ENCODE measurements around the gene RBM4. TPM values are rescaled to one million over a fixed set of nuclear protein-coding genes. Genes with fewer than 3 reads are reported as not detected.

Gene RBM4
- polyA plus RNA-seq, 3 donors, result 112 to 153 (median 153) TPM

DNA sequence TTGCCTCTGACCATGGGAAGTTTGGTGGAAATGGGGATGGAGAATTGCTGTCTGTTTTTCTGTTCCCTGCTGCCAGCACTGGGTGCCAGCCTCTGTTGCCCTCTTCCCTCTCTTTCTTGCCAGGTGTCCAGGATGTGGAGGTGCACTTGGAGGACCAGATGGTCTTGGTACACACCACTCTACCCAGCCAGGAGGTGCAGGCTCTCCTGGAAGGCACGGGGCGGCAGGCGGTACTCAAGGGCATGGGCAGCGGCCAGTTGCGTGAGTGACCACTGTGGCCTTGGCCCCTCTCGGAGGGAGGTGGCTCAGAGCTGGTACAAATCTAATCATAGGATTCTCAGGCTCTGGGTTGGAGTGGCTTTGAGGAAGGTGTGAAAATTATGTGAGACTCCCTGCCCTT, 39.5 kb upstream of the RBM4 start:
- H3K9me3 ChIP-seq (replicated peaks in 1 of 2; ENCODE audit: control insufficient read depth in 1 of 2, insufficient read depth in 1 of 2, low read length in 2 of 2), result no peaks in the 10 kb centered on the region
- H3K9me3 Mint-ChIP-seq, result no peaks in the 10 kb centered on the region
- no peak overlapping the region for H3K4me2 ChIP-seq (replicated peaks; ENCODE audit: extremely low read depth, low read length, poor library complexity, severe bottlenecking)
- H3K4me1 ChIP-seq (ENCODE audit: control insufficient read depth in 1 of 2, insufficient read depth in 2 of 2, low read length in 2 of 2), result peaks cover 21 to 38% of the 10 kb centered on the region in 2 donors
- H3K4me3 ChIP-seq (replicated peaks in 1 of 3; ENCODE audit: low read depth in 2 of 3, low read length in 3 of 3), result no peak overlapping the region
- peaks cover 34% of the 10 kb centered on the region for H3K4me1 Mint-ChIP-seq
- H4K20me1 ChIP-seq (ENCODE audit: insufficient read depth, low read length), result no peaks in the 10 kb centered on the region
- H3K4me3 Mint-ChIP-seq, result no peak overlapping the region
- WGBS (ENCODE audit: insufficient coverage), result 96% methylated on average over 3 of the region's 6 CpGs
- peaks cover 4% of the 10 kb centered on the region for H3K79me2 ChIP-seq (ENCODE audit: insufficient read depth, low read length)
- peaks cover 18 to 27% of the 10 kb centered on the region in 2 donors for H3K36me3 ChIP-seq (replicated peaks in 1 of 2; ENCODE audit: control insufficient read depth in 1 of 2, insufficient read depth in 2 of 2, low read length in 2 of 2)
- no peak overlapping the region for H3K27ac ChIP-seq (ENCODE audit: low read depth in 1 of 2, low read length in 2 of 2)
- peaks cover 0 to 1% (median 0%) of the 10 kb centered on the region in 3 donors for H3K27me3 Mint-ChIP-seq (ENCODE audit: low read depth in 3 of 3)
- no peak for DNase-seq
- no peaks in the 10 kb centered on the region for H3K27me3 ChIP-seq (ENCODE audit: control insufficient read depth in 2 of 2, insufficient read depth in 2 of 2, low read length in 2 of 2)
- no peak overlapping the region for H2AFZ ChIP-seq (ENCODE audit: insufficient read depth, low read depth, low read length, poor library complexity, severe bottlenecking)
- intact Hi-C loops (cut with micrococcal nuclease), result no loop called here
- no peak overlapping the region for H3K9ac ChIP-seq (ENCODE audit: insufficient read depth, low read length, poor library complexity, severe bottlenecking)
- peaks cover 23 to 45% of the 10 kb centered on the region in 2 donors for H3K36me3 Mint-ChIP-seq
- H3K27ac Mint-ChIP-seq, result peak overlapping the region in 2 of 7 donors; percentile 13 to 71
- no peak for TF ChIP-seq CTCF (IDR thresholded peaks at IDR 0.05)

GRCh38 chr11:66600219-66600618, 38.3 kb upstream of the RBM4 start:
- no peak for TF ChIP-seq CTCF (IDR thresholded peaks at IDR 0.05)
- Mint-ChIP-seq H3K27me3 (ENCODE audit: low read depth in 3 of 3) (peaks cover 0 to 1% (median 0%) of the 10 kb centered on the region in 3 donors), H3K4me3 (no peak overlapping the region), H3K27ac (peak overlapping the region in 4 of 7 donors; percentile 33 to 83 (median 48)), H3K9me3 (no peaks in the 10 kb centered on the region), H3K36me3 (peaks cover 33 to 51% of the 10 kb centered on the region in 2 donors), H3K4me1 (peaks cover 27% of the 10 kb centered on the region)
- Histone ChIP-seq H4K20me1 (ENCODE audit: insufficient read depth, low read length) (no peaks in the 10 kb centered on the region), H3K4me3 (replicated peaks in 1 of 3; ENCODE audit: low read depth in 2 of 3, low read length in 3 of 3) (no peak overlapping the region), H3K36me3 (replicated peaks in 1 of 2; ENCODE audit: control insufficient read depth in 1 of 2, insufficient read depth in 2 of 2, low read length in 2 of 2) (peaks cover 26 to 39% of the 10 kb centered on the region in 2 donors), H3K27me3 (ENCODE audit: control insufficient read depth in 2 of 2, insufficient read depth in 2 of 2, low read length in 2 of 2) (no peaks in the 10 kb centered on the region), H3K27ac (ENCODE audit: low read depth in 1 of 2, low read length in 2 of 2) (peak overlapping the region; percentile 5 to 17), H3K4me2 (replicated peaks; ENCODE audit: extremely low read depth, low read length, poor library complexity, severe bottlenecking) (no peak overlapping the region), H3K9ac (ENCODE audit: insufficient read depth, low read length, poor library complexity, severe bottlenecking) (no peak overlapping the region), H3K4me1 (ENCODE audit: control insufficient read depth in 1 of 2, insufficient read depth in 2 of 2, low read length in 2 of 2) (peaks cover 21 to 29% of the 10 kb centered on the region in 2 donors), H2AFZ (ENCODE audit: insufficient read depth, low read depth, low read length, poor library complexity, severe bottlenecking) (no peak overlapping the region), H3K79me2 (ENCODE audit: insufficient read depth, low read length) (no peaks in the 10 kb centered on the region), H3K9me3 (replicated peaks in 1 of 2; ENCODE audit: control insufficient read depth in 1 of 2, insufficient read depth in 1 of 2, low read length in 2 of 2) (no peaks in the 10 kb centered on the region)
- intact Hi-C loops (cut with micrococcal nuclease), result no loop called here
- 67% methylated on average over 1 of the region's 2 CpGs for WGBS (ENCODE audit: insufficient coverage)
- DNase-seq, result no peak

Data from CD14-positive monocyte (primary cell).